ENCODE measurements around the gene DST.

Gene DST

GRCh38 chr6:56682635-56683034 lies 39.9 kb upstream of the DST start:
- no peak overlapping the region for H3K4me2 ChIP-seq (ENCODE audit: low read length)
- no peaks in the 10 kb centered on the region for H4K20me1 ChIP-seq (ENCODE audit: control insufficient read depth, insufficient read depth, low read depth, low read length)
- no peaks in the 10 kb centered on the region for H3K79me2 ChIP-seq (ENCODE audit: control insufficient read depth, low read length)
- H3K27ac ChIP-seq (ENCODE audit: low read depth, low read length): no peak overlapping the region
- no peaks in the 10 kb centered on the region; the same call in 1 of the 2 replicates for H3K9me2 ChIP-seq (replicated peaks; ENCODE audit: control insufficient read depth, low read length)
- H3K4me3 ChIP-seq (ENCODE audit: low read length): no peak overlapping the region
- no peaks in the 10 kb centered on the region for H3F3A ChIP-seq (ENCODE audit: control insufficient read depth, insufficient read depth)
- TF ChIP-seq EZH2phosphoT487 (IDR thresholded peaks at IDR 0.05; ENCODE audit: borderline replicate concordance, low read length) (no peak), CTCF (IDR thresholded peaks at IDR 0.05; ENCODE audit: low read depth, low read length, poor library complexity, severe bottlenecking) (no peak)
- H3K9me3 ChIP-seq (ENCODE audit: control insufficient read depth, insufficient read depth, low read length): no peaks in the 10 kb centered on the region
- no peaks in the 10 kb centered on the region for H3K36me3 ChIP-seq (ENCODE audit: control insufficient read depth, low read length)
- H3K27me3 ChIP-seq (ENCODE audit: control insufficient read depth, low read length): no peaks in the 10 kb centered on the region
- H3K4me1 ChIP-seq (ENCODE audit: control insufficient read depth, low read length): no peaks in the 10 kb centered on the region

GRCh38 chr6:56677559-56677958 lies 34.9 kb upstream of the DST start:
- no peaks in the 10 kb centered on the region for H3K36me3 ChIP-seq (ENCODE audit: control insufficient read depth, low read length)
- H3K27ac ChIP-seq (ENCODE audit: low read depth, low read length): no peak overlapping the region
- no peak overlapping the region for H3K4me3 ChIP-seq (ENCODE audit: low read length)
- TF ChIP-seq CTCF (IDR thresholded peaks at IDR 0.05; ENCODE audit: low read depth, low read length, poor library complexity, severe bottlenecking) (no peak), EZH2phosphoT487 (IDR thresholded peaks at IDR 0.05; ENCODE audit: borderline replicate concordance, low read length) (no peak)
- no peaks in the 10 kb centered on the region for H3F3A ChIP-seq (ENCODE audit: control insufficient read depth, insufficient read depth)
- no peaks in the 10 kb centered on the region for H3K79me2 ChIP-seq (ENCODE audit: control insufficient read depth, low read length)
- no peaks in the 10 kb centered on the region; the same call in 1 of the 2 replicates for H3K9me2 ChIP-seq (replicated peaks; ENCODE audit: control insufficient read depth, low read length)
- H3K4me1 ChIP-seq (ENCODE audit: control insufficient read depth, low read length): no peaks in the 10 kb centered on the region
- no peaks in the 10 kb centered on the region for H3K27me3 ChIP-seq (ENCODE audit: control insufficient read depth, low read length)
- H3K4me2 ChIP-seq (ENCODE audit: low read length): no peak overlapping the region
- no peaks in the 10 kb centered on the region for H3K9me3 ChIP-seq (ENCODE audit: control insufficient read depth, insufficient read depth, low read length)
- no peaks in the 10 kb centered on the region for H4K20me1 ChIP-seq (ENCODE audit: control insufficient read depth, insufficient read depth, low read depth, low read length)

- TF ChIP-seq EZH2phosphoT487 (IDR thresholded peaks at IDR 0.05; ENCODE audit: borderline replicate concordance, low read length) (no peak), CTCF (IDR thresholded peaks at IDR 0.05; ENCODE audit: low read depth, low read length, poor library complexity, severe bottlenecking) (no peak)
- Histone ChIP-seq H3F3A (ENCODE audit: control insufficient read depth, insufficient read depth) (no peaks in the 10 kb centered on the region), H3K4me3 (ENCODE audit: low read length) (no peak overlapping the region), H3K36me3 (ENCODE audit: control insufficient read depth, low read length) (no peaks in the 10 kb centered on the region), H3K9me2 (replicated peaks; ENCODE audit: control insufficient read depth, low read length) (no peaks in the 10 kb centered on the region), H3K4me1 (ENCODE audit: control insufficient read depth, low read length) (no peaks in the 10 kb centered on the region), H3K27ac (ENCODE audit: low read depth, low read length) (no peak overlapping the region), H3K27me3 (ENCODE audit: control insufficient read depth, low read length) (no peaks in the 10 kb centered on the region), H4K20me1 (ENCODE audit: control insufficient read depth, insufficient read depth, low read depth, low read length) (no peaks in the 10 kb centered on the region), H3K4me2 (ENCODE audit: low read length) (no peak overlapping the region), H3K9me3 (ENCODE audit: control insufficient read depth, insufficient read depth, low read length) (no peaks in the 10 kb centered on the region), H3K79me2 (ENCODE audit: control insufficient read depth, low read length) (no peaks in the 10 kb centered on the region)
These were observed 29.2 kb upstream of the DST start for GRCh38 chr6:56671651-56672461.

Measured in DOHH2 (cell line).